ENCODE results near the gene TENT4A. TPM values are rescaled to one million over a fixed set of nuclear protein-coding genes. Genes with fewer than 3 reads are reported as not detected.

The TENT4A gene
- total RNA-seq, 1 donor from 2014 or later = 13.8 TPM

- no peak for DNase-seq (ENCODE audit: low read depth)
Observed at GRCh38 chr5:6792911-6793471, 79.8 kb downstream of the TENT4A start.

GRCh38 chr5:6801236-6801635, 88.0 kb downstream of the TENT4A start:
- no peak for DNase-seq (ENCODE audit: low read depth)

- no peak for DNase-seq (ENCODE audit: low read depth)
Observed at GRCh38 chr5:6803981-6804550, 90.8 kb downstream of the TENT4A start.

GRCh38 chr5:6804766-6805501, 91.7 kb downstream of the TENT4A start:
- DNase-seq (ENCODE audit: low read depth) = peak; percentile 24

- DNase-seq (ENCODE audit: low read depth) = no peak
Observed at GRCh38 chr5:6805841-6806240, 92.6 kb downstream of the TENT4A start.

Other genes starting within 250 kb of the TENT4A start
- 78.1 and 87.3 TPM in 2 replicates for gene NSUN2, start 80.4 kb upstream of the TENT4A start, total RNA-seq
- gene SRD5A1, start 80.0 kb upstream of the TENT4A start, total RNA-seq = 25.9 and 45.1 TPM in 2 replicates